A673 (cell line): ENCODE data around the gene TBKBP1.

Experiments
- EZH2 ChIP-seq: fragments of 200-600 bp; sonication (generic); IDR thresholded peaks from 2 replicates; pipeline ENCODE4 v1.6.1; 2017; ENCODE audit warnings: borderline replicate concordance, low read depth, mild to moderate bottlenecking, mixed read lengths, antibody characterized with exemption, low read length; ENCODE audit not compliant: poor library complexity, severe bottlenecking
- TF ChIP-seq, protein P1 (sequence below): fragments of 300-800, 200-600 bp; sonication (generic); conservative IDR thresholded peaks from 2 replicates; pipeline ENCODE4 v1.5.1; 2017; ENCODE audit warnings: low read depth, mild to moderate bottlenecking, antibody characterized with exemption, low read length, moderate library complexity, mixed read lengths

DNA sequence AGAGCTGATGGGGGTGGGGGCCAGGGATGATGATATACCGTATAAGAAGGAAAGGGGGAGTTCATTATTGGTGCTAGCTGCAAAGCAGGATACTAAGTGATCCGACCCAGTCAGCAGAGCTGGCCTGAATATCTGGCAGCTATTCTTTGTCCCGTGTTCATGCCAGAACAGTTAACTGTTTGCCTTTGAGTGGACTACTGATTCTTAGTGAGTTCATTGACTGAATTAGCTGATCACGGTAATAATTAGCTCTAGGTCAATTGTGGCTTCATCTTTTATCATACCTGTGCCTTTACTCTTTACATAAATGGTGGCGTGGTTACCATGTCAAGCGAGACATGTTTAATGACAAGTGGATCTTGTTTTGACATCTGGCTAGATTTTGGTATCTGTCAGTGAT is 39.0 kb upstream of the TBKBP1 start:
- TF ChIP-seq, protein P1, sequence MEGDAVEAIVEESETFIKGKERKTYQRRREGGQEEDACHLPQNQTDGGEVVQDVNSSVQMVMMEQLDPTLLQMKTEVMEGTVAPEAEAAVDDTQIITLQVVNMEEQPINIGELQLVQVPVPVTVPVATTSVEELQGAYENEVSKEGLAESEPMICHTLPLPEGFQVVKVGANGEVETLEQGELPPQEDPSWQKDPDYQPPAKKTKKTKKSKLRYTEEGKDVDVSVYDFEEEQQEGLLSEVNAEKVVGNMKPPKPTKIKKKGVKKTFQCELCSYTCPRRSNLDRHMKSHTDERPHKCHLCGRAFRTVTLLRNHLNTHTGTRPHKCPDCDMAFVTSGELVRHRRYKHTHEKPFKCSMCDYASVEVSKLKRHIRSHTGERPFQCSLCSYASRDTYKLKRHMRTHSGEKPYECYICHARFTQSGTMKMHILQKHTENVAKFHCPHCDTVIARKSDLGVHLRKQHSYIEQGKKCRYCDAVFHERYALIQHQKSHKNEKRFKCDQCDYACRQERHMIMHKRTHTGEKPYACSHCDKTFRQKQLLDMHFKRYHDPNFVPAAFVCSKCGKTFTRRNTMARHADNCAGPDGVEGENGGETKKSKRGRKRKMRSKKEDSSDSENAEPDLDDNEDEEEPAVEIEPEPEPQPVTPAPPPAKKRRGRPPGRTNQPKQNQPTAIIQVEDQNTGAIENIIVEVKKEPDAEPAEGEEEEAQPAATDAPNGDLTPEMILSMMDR: no peak
- no peak for TF ChIP-seq EZH2
